ENCODE results near the gene VEZF1.

The VEZF1 gene

GRCh38 chr17:57987581-57988300 lies at the start of gene VEZF1:
Gene VEZF1 (minus strand): TSS chr17:57988254. CDS start chr17:57988111, 143 bp downstream.
- DNase-seq (ENCODE audit: extremely low spot score, insufficient read length, low read depth) (peak; percentile 68), FAIRE-seq (no peak)

GRCh38 chr17:58032691-58033415 lies 44.8 kb upstream of the VEZF1 start:
- FAIRE-seq: no peak
- DNase-seq (ENCODE audit: extremely low spot score, insufficient read length, low read depth): no peak

GRCh38 chr17:58028578-58028977 lies 40.5 kb upstream of the VEZF1 start:
- FAIRE-seq (no peak), DNase-seq (ENCODE audit: extremely low spot score, insufficient read length, low read depth) (no peak)

GRCh38 chr17:58020401-58020800 lies 32.3 kb upstream of the VEZF1 start:
- no peak for DNase-seq (ENCODE audit: extremely low spot score, insufficient read length, low read depth)
- FAIRE-seq: no peak

- DNase-seq (ENCODE audit: extremely low spot score, insufficient read length, low read depth) (no peak), FAIRE-seq (no peak)
These were observed 31.5 kb upstream of the VEZF1 start for GRCh38 chr17:58019521-58019920.

- FAIRE-seq (no peak), DNase-seq (ENCODE audit: extremely low spot score, insufficient read length, low read depth) (no peak)
These were observed 31.0 kb upstream of the VEZF1 start for GRCh38 chr17:58019039-58019438.

GRCh38 chr17:58010067-58010799 lies 22.2 kb upstream of the VEZF1 start:
- DNase-seq (ENCODE audit: extremely low spot score, insufficient read length, low read depth): no peak
- FAIRE-seq: no peak

GRCh38 chr17:58007781-58008706 lies 20.0 kb upstream of the VEZF1 start:
- FAIRE-seq (no peak), DNase-seq (ENCODE audit: extremely low spot score, insufficient read length, low read depth) (no peak)

- peak; percentile 90 for FAIRE-seq
- DNase-seq (ENCODE audit: extremely low spot score, insufficient read length, low read depth): peak; percentile 93
These were observed 19.1 kb upstream of the VEZF1 start, which contains the start of gene SRSF1 for GRCh38 chr17:58006924-58007780. Gene SRSF1 (minus strand): TSS chr17:58007246. CDS start chr17:58007137, 109 bp downstream.

- DNase-seq (ENCODE audit: extremely low spot score, insufficient read length, low read depth): no peak
These were observed 18.5 kb upstream of the VEZF1 start for GRCh38 chr17:58006560-58006923.

GRCh38 chr17:58005728-58006559 lies 17.9 kb upstream of the VEZF1 start:
- FAIRE-seq (no peak), DNase-seq (ENCODE audit: extremely low spot score, insufficient read length, low read depth) (no peak)

More at GRCh38 chr17:58006560-58006923, 18.5 kb upstream of the VEZF1 start:
- peak; percentile 58 for FAIRE-seq

GRCh38 chr17:58005031-58005727 lies 17.1 kb upstream of the VEZF1 start:
- DNase-seq (ENCODE audit: extremely low spot score, insufficient read length, low read depth): no peak
- FAIRE-seq: no peak

- DNase-seq (ENCODE audit: extremely low spot score, insufficient read length, low read depth): no peak
- no peak for FAIRE-seq
These were observed 16.0 kb upstream of the VEZF1 start for GRCh38 chr17:58004060-58004459.

GRCh38 chr17:58002973-58003372 lies 14.9 kb upstream of the VEZF1 start:
- DNase-seq (ENCODE audit: extremely low spot score, insufficient read length, low read depth) (no peak), FAIRE-seq (no peak)

GRCh38 chr17:58002154-58002948 lies 14.3 kb upstream of the VEZF1 start:
- FAIRE-seq (no peak), DNase-seq (ENCODE audit: extremely low spot score, insufficient read length, low read depth) (no peak)

GRCh38 chr17:58001461-58002124 lies 13.5 kb upstream of the VEZF1 start:
- FAIRE-seq (no peak), DNase-seq (ENCODE audit: extremely low spot score, insufficient read length, low read depth) (no peak)

Measured in GM18507 (cell line).